Heart left ventricle (tissue), 13 donors: Measurements from ENCODE around the gene VPS52.

Experiments
- CTCF ChIP-seq, 12 donors: fragments of 200-600 bp; sonication (generic) in 4 of 12; IDR thresholded peaks; one replicate each; pipeline versions ENCODE4 v1.5.0 to v1.8.0; 2018 to 2022; ENCODE audit warnings: antibody characterized with exemption in 12 of 12, mild to moderate bottlenecking in 5 of 12
- POLR2A ChIP-seq, 2 donors: fragments of 450-650 bp; IDR thresholded peaks; one replicate each; pipeline ENCODE4 v1.6.1; 2017; ENCODE audit warnings: antibody characterized with exemption in 2 of 2, mild to moderate bottlenecking in 2 of 2, moderate library complexity in 2 of 2
- donor health status: ischemic (EF 13 %, LVEDD 7.1; RV severe dilation, severe dysfunction).
- donor health status: DM: no; HTN: yes; CAD: no.
- donor health status: DM: no; HTN: no; CAD: no.
- donor health status: ischemic (EF 25% LVEDD 6.9; RV normal size, moderate dysfunction).
- donor health status: ischemic (EF 25% LVEDD 5.7; RV mildly dilated, moderate dysfunction).
- donor health status: ischemic (EF 35%, LVEDD 5.7; RV mildly dilated, moderate dysfunction).
- donor health status: nonischemic (EF 11% LVEDD 7.7; RV severe dilation, severe dysfunction).
- donor health status: DM: yes; HTN: yes; CAD: no.
- donor health status: PGD.
- donor health status: ischemic (EF 29% LVEDD 5.4; RV normal size, mild dysfunction).
- donor health status: nonischemic (EF 23%, LVEDD 6.1; RV moderate dilation, normal function).

- TF ChIP-seq POLR2A (IDR thresholded peaks at IDR 0.05) (no peak), CTCF (IDR thresholded peaks at IDR 0.05) (no peak)
These were observed 56.2 kb downstream of the VPS52 start for GRCh38 chr6:33215271-33216116.
